ENCODE measurements around the gene SLC6A16. TPM values are rescaled to one million over a fixed set of nuclear protein-coding genes. Genes with fewer than 3 reads are reported as not detected.

The SLC6A16 gene
- total and polyA plus RNA-seq, 2 experiments from 2014 or later = 0.31 to 1.8 TPM

GRCh38 chr19:49243726-49244125 is 81.3 kb downstream of the SLC6A16 start:
- H3K27ac Mint-ChIP-seq = no peak overlapping the region
- no peaks in the 10 kb centered on the region for H3K27me3 ChIP-seq (ENCODE audit: insufficient read depth)
- peaks cover 7% of the 10 kb centered on the region for H3K4me1 Mint-ChIP-seq
- ATAC-seq = no peak
- TF ChIP-seq STAT1 (IDR thresholded peaks at IDR 0.05; ENCODE audit: unreplicated experiment) (no peak), CREB1 (CRISPR knock-in tag; IDR thresholded peaks at IDR 0.05; ENCODE audit: low read depth) (no peak), ZNF331 (CRISPR knock-in tag; IDR thresholded peaks at IDR 0.05; ENCODE audit: low read depth) (no peak), JUNB (IDR thresholded peaks at IDR 0.05; ENCODE audit: unreplicated experiment) (no peak)
- no peaks in the 10 kb centered on the region for H3K79me2 ChIP-seq (replicated peaks; ENCODE audit: insufficient read depth)
- H3K9me3 Mint-ChIP-seq = no peaks in the 10 kb centered on the region
- no peak overlapping the region for H3K4me3 ChIP-seq
- H3K9me2 ChIP-seq (ENCODE audit: insufficient read depth) = no peaks in the 10 kb centered on the region
- peaks cover 7% of the 10 kb centered on the region for H3K27me3 Mint-ChIP-seq (ENCODE audit: insufficient read depth, low read depth, poor library complexity)
- no peak overlapping the region for H3K4me3 Mint-ChIP-seq
- H4K20me1 ChIP-seq (replicated peaks; ENCODE audit: insufficient read depth) = no peaks in the 10 kb centered on the region
- peaks cover 8% of the 10 kb centered on the region; the same call in 1 of the 2 replicates for H3K4me1 ChIP-seq (ENCODE audit: insufficient read depth)
- H2AFZ ChIP-seq = no peak overlapping the region
- H3F3A ChIP-seq (replicated peaks; ENCODE audit: low read depth) = no peaks in the 10 kb centered on the region
- DNase-seq (ENCODE audit: low spot score) = no peak
- no peak overlapping the region for H3K27ac ChIP-seq (ENCODE audit: low read depth)
- no peak overlapping the region for H3K4me2 ChIP-seq
- no peaks in the 10 kb centered on the region for H3K36me3 ChIP-seq (ENCODE audit: insufficient read depth)
- no peaks in the 10 kb centered on the region for H3K36me3 Mint-ChIP-seq (ENCODE audit: low read depth)

- Histone ChIP-seq H3K79me2 (replicated peaks; ENCODE audit: insufficient read depth) (no peaks in the 10 kb centered on the region), H3F3A (replicated peaks; ENCODE audit: low read depth) (no peaks in the 10 kb centered on the region)
- DNase-seq (ENCODE audit: low spot score) = peak; percentile 35
These were observed 81.9 kb downstream of the SLC6A16 start for GRCh38 chr19:49243129-49243528.

GRCh38 chr19:49241769-49242168 is 83.2 kb downstream of the SLC6A16 start:
- Histone ChIP-seq H3K4me2 (no peak overlapping the region), H3F3A (replicated peaks; ENCODE audit: low read depth) (no peaks in the 10 kb centered on the region), H3K4me3 (no peak overlapping the region), H3K27me3 (ENCODE audit: insufficient read depth) (no peaks in the 10 kb centered on the region), H3K9me2 (ENCODE audit: insufficient read depth) (no peaks in the 10 kb centered on the region), H3K27ac (ENCODE audit: low read depth) (no peak overlapping the region), H3K4me1 (ENCODE audit: insufficient read depth) (peaks cover 8% of the 10 kb centered on the region; the same call in 1 of the 2 replicates), H4K20me1 (replicated peaks; ENCODE audit: insufficient read depth) (no peaks in the 10 kb centered on the region), H3K79me2 (replicated peaks; ENCODE audit: insufficient read depth) (no peaks in the 10 kb centered on the region), H3K36me3 (ENCODE audit: insufficient read depth) (no peaks in the 10 kb centered on the region), H2AFZ (no peak overlapping the region)
- Mint-ChIP-seq H3K4me1 (peaks cover 7% of the 10 kb centered on the region), H3K27ac (no peak overlapping the region), H3K36me3 (ENCODE audit: low read depth) (no peaks in the 10 kb centered on the region), H3K27me3 (ENCODE audit: insufficient read depth, low read depth, poor library complexity) (peaks cover 10% of the 10 kb centered on the region), H3K4me3 (no peak overlapping the region), H3K9me3 (no peaks in the 10 kb centered on the region)
- DNase-seq (ENCODE audit: low spot score) = no peak
- ATAC-seq = no peak
- no peak for TF ChIP-seq ZNF331 (CRISPR knock-in tag; IDR thresholded peaks at IDR 0.05; ENCODE audit: low read depth)
- TF ChIP-seq, protein P1, sequence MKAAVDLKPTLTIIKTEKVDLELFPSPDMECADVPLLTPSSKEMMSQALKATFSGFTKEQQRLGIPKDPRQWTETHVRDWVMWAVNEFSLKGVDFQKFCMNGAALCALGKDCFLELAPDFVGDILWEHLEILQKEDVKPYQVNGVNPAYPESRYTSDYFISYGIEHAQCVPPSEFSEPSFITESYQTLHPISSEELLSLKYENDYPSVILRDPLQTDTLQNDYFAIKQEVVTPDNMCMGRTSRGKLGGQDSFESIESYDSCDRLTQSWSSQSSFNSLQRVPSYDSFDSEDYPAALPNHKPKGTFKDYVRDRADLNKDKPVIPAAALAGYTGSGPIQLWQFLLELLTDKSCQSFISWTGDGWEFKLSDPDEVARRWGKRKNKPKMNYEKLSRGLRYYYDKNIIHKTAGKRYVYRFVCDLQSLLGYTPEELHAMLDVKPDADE (IDR thresholded peaks at IDR 0.05) = no peak

More at GRCh38 chr19:49243129-49243528, 81.9 kb downstream of the SLC6A16 start:
- Mint-ChIP-seq H3K4me3 (peak overlapping the region; percentile 7; the same call in 1 of the 3 replicates), H3K27ac (no peak overlapping the region), H3K36me3 (ENCODE audit: low read depth) (no peaks in the 10 kb centered on the region), H3K4me1 (peaks cover 7% of the 10 kb centered on the region), H3K27me3 (ENCODE audit: insufficient read depth, low read depth, poor library complexity) (peaks cover 10% of the 10 kb centered on the region), H3K9me3 (no peaks in the 10 kb centered on the region)
- Histone ChIP-seq H3K36me3 (ENCODE audit: insufficient read depth) (no peaks in the 10 kb centered on the region), H3K9me2 (ENCODE audit: insufficient read depth) (no peaks in the 10 kb centered on the region), H3K27ac (ENCODE audit: low read depth) (no peak overlapping the region), H3K4me2 (no peak overlapping the region), H2AFZ (peak overlapping the region; percentile 18; the same call in 1 of the 2 replicates), H3K4me3 (no peak overlapping the region), H3K4me1 (ENCODE audit: insufficient read depth) (peaks cover 8% of the 10 kb centered on the region; the same call in 1 of the 2 replicates), H4K20me1 (replicated peaks; ENCODE audit: insufficient read depth) (no peaks in the 10 kb centered on the region), H3K27me3 (ENCODE audit: insufficient read depth) (no peaks in the 10 kb centered on the region)
- TF ChIP-seq ZNF331 (CRISPR knock-in tag; IDR thresholded peaks at IDR 0.05; ENCODE audit: low read depth) = no peak
- TF ChIP-seq, protein P1 (IDR thresholded peaks at IDR 0.05) = no peak
- peak; percentile 91 for ATAC-seq

Small RNA genes lying within 50 kb of the gene (microRNA-seq; reads per million reads assigned to microRNA genes)
- not detected for gene MIR4324

Small RNA genes lying within 50 kb of the gene (small RNA-seq; reads per million reads assigned to genes)
- gene MIR4324 (ENCODE audit: low replicate concordance) = not detected

Other genes with a start within 250 kb of the SLC6A16 start
- gene SNRNP70, start 239.7 kb downstream of the SLC6A16 start, total RNA-seq (2014; rRNA removed; shearing (Covaris generic)) = 349 and 361 TPM in 2 replicates
- gene SNRNP70, start 239.7 kb downstream of the SLC6A16 start, polyA plus RNA-seq (2016; fragmentation: Nextera tagmentation; extraction: Ambion mirVana) = 229 and 243 TPM in 2 replicates
- 1.2 and 7.8 TPM in 2 replicates for gene LIN7B, start 210.8 kb downstream of the SLC6A16 start, total RNA-seq (2014; rRNA removed; shearing (Covaris generic))
- 8.6 and 10.5 TPM in 2 replicates for gene LIN7B, start 210.8 kb downstream of the SLC6A16 start, polyA plus RNA-seq (2016; fragmentation: Nextera tagmentation; extraction: Ambion mirVana)
- gene C19orf73, start 206.0 kb downstream of the SLC6A16 start, total RNA-seq (2014; rRNA removed; shearing (Covaris generic)) = 2.6 and 8.1 TPM in 2 replicates
- 8.0 and 9.1 TPM in 2 replicates for gene C19orf73, start 206.0 kb downstream of the SLC6A16 start, polyA plus RNA-seq (2016; fragmentation: Nextera tagmentation; extraction: Ambion mirVana)
- gene PPFIA3, start 205.6 kb downstream of the SLC6A16 start, total RNA-seq (2014; rRNA removed; shearing (Covaris generic)) = 22.6 and 29.7 TPM in 2 replicates
- gene PPFIA3, start 205.6 kb downstream of the SLC6A16 start, polyA plus RNA-seq (2016; fragmentation: Nextera tagmentation; extraction: Ambion mirVana) = 21.3 and 25.4 TPM in 2 replicates
- 1.4 and 1.9 TPM in 2 replicates for gene HRC, start 169.8 kb downstream of the SLC6A16 start, total RNA-seq (2014; rRNA removed; shearing (Covaris generic))
- gene HRC, start 169.8 kb downstream of the SLC6A16 start, polyA plus RNA-seq (2016; fragmentation: Nextera tagmentation; extraction: Ambion mirVana) = 2.0 and 2.5 TPM in 2 replicates
- gene TRPM4, start 167.4 kb downstream of the SLC6A16 start, total RNA-seq (2014; rRNA removed; shearing (Covaris generic)) = 11.6 and 16.5 TPM in 2 replicates
- 25.7 and 30.4 TPM in 2 replicates for gene TRPM4, start 167.4 kb downstream of the SLC6A16 start, polyA plus RNA-seq (2016; fragmentation: Nextera tagmentation; extraction: Ambion mirVana)
- not detected in 2 replicates for gene CD37, start 10.2 kb upstream of the SLC6A16 start, total RNA-seq (2014; rRNA removed; shearing (Covaris generic))
- gene CD37, start 10.2 kb upstream of the SLC6A16 start, polyA plus RNA-seq (2016; fragmentation: Nextera tagmentation; extraction: Ambion mirVana) = 106 and 114 TPM in 2 replicates
- gene TEAD2, start 37.2 kb upstream of the SLC6A16 start, total RNA-seq (2014; rRNA removed; shearing (Covaris generic)) = 74.4 and 82.5 TPM in 2 replicates
- gene TEAD2, start 37.2 kb upstream of the SLC6A16 start, polyA plus RNA-seq (2016; fragmentation: Nextera tagmentation; extraction: Ambion mirVana) = 30.3 and 34.3 TPM in 2 replicates
- 0.76 TPM in 1 of 2 replicates, not detected in the other for gene DKKL1, start 38.7 kb upstream of the SLC6A16 start, total RNA-seq (2014; rRNA removed; shearing (Covaris generic))
- 2.9 and 3.6 TPM in 2 replicates for gene DKKL1, start 38.7 kb upstream of the SLC6A16 start, polyA plus RNA-seq (2016; fragmentation: Nextera tagmentation; extraction: Ambion mirVana)
- not detected in 2 replicates for gene KASH5, start 63.1 kb upstream of the SLC6A16 start, total RNA-seq (2014; rRNA removed; shearing (Covaris generic))
- 0.44 TPM in 1 of 2 replicates, not detected in the other for gene KASH5, start 63.1 kb upstream of the SLC6A16 start, polyA plus RNA-seq (2016; fragmentation: Nextera tagmentation; extraction: Ambion mirVana)
- gene PTH2, start 98.2 kb upstream of the SLC6A16 start, total RNA-seq (2014; rRNA removed; shearing (Covaris generic)) = not detected in 2 replicates
- 1.3 and 1.6 TPM in 2 replicates for gene PTH2, start 98.2 kb upstream of the SLC6A16 start, polyA plus RNA-seq (2016; fragmentation: Nextera tagmentation; extraction: Ambion mirVana)
- gene GFY, start 100.2 kb upstream of the SLC6A16 start, total RNA-seq (2014; rRNA removed; shearing (Covaris generic)) = not detected in 2 replicates
- gene GFY, start 100.2 kb upstream of the SLC6A16 start, polyA plus RNA-seq (2016; fragmentation: Nextera tagmentation; extraction: Ambion mirVana) = 1.2 and 1.7 TPM in 2 replicates
- gene SLC17A7, start 116.3 kb upstream of the SLC6A16 start, total RNA-seq (2014; rRNA removed; shearing (Covaris generic)) = 0.90 and 1.6 TPM in 2 replicates
- gene SLC17A7, start 116.3 kb upstream of the SLC6A16 start, polyA plus RNA-seq (2016; fragmentation: Nextera tagmentation; extraction: Ambion mirVana) = 1.5 TPM in 2 replicates
- gene PIH1D1, start 126.6 kb upstream of the SLC6A16 start, total RNA-seq (2014; rRNA removed; shearing (Covaris generic)) = 147 and 164 TPM in 2 replicates
- gene PIH1D1, start 126.6 kb upstream of the SLC6A16 start, polyA plus RNA-seq (2016; fragmentation: Nextera tagmentation; extraction: Ambion mirVana) = 93.6 and 103 TPM in 2 replicates
- gene ALDH16A1, start 128.0 kb upstream of the SLC6A16 start, total RNA-seq (2014; rRNA removed; shearing (Covaris generic)) = 57.3 and 62.3 TPM in 2 replicates
- gene ALDH16A1, start 128.0 kb upstream of the SLC6A16 start, polyA plus RNA-seq (2016; fragmentation: Nextera tagmentation; extraction: Ambion mirVana) = 16.8 and 20.0 TPM in 2 replicates
- 0.49 TPM in 1 of 2 replicates, not detected in the other for gene FLT3LG, start 149.0 kb upstream of the SLC6A16 start, total RNA-seq (2014; rRNA removed; shearing (Covaris generic))
- gene FLT3LG, start 149.0 kb upstream of the SLC6A16 start, polyA plus RNA-seq (2016; fragmentation: Nextera tagmentation; extraction: Ambion mirVana) = 1.8 and 3.3 TPM in 2 replicates
- gene RPL13A, start 162.4 kb upstream of the SLC6A16 start, total RNA-seq (2014; rRNA removed; shearing (Covaris generic)) = 2,007 and 2,412 TPM in 2 replicates
- gene RPL13A, start 162.4 kb upstream of the SLC6A16 start, polyA plus RNA-seq (2016; fragmentation: Nextera tagmentation; extraction: Ambion mirVana) = 2,105 and 2,261 TPM in 2 replicates
- 4,006 and 4,643 TPM in 2 replicates for gene RPS11, start 171.2 kb upstream of the SLC6A16 start, total RNA-seq (2014; rRNA removed; shearing (Covaris generic))
- gene RPS11, start 171.2 kb upstream of the SLC6A16 start, polyA plus RNA-seq (2016; fragmentation: Nextera tagmentation; extraction: Ambion mirVana) = 2,646 and 2,793 TPM in 2 replicates
- 23.5 and 41.7 TPM in 2 replicates for gene FCGRT, start 187.5 kb upstream of the SLC6A16 start, total RNA-seq (2014; rRNA removed; shearing (Covaris generic))
- 62.3 and 66.8 TPM in 2 replicates for gene FCGRT, start 187.5 kb upstream of the SLC6A16 start, polyA plus RNA-seq (2016; fragmentation: Nextera tagmentation; extraction: Ambion mirVana)
- 44.0 and 54.8 TPM in 2 replicates for gene RCN3, start 202.8 kb upstream of the SLC6A16 start, total RNA-seq (2014; rRNA removed; shearing (Covaris generic))
- 40.2 and 45.8 TPM in 2 replicates for gene RCN3, start 202.8 kb upstream of the SLC6A16 start, polyA plus RNA-seq (2016; fragmentation: Nextera tagmentation; extraction: Ambion mirVana)